Liver (tissue), 9 donors: ENCODE data around the gene PSMB2. TPM values are rescaled to one million over a fixed set of nuclear protein-coding genes. Genes with fewer than 3 reads are reported as not detected.
A peak's percentile ranks its signal among the peaks of the same experiment; 100 is the strongest.

Source experiments
- DNase-seq: peaks from one replicate; pipeline ENCODE4 v3.0.0-alpha.2; 2017; ENCODE audit warnings: low spot score
- H3K27ac ChIP-seq, 2 donors: one replicate each; pipeline ENCODE4 v1.7.0; 2013; ENCODE audit warnings: inconsistent platforms in 2 of 2, low read length in 2 of 2, control low read depth in 1 of 2, low read depth in 1 of 2, mild to moderate bottlenecking in 1 of 2
- H3K27me3 ChIP-seq, 4 donors: one replicate each; pipeline versions ENCODE4 v1.6.1 to v1.7.0; 2013; ENCODE audit warnings: low read length in 3 of 4, inconsistent platforms in 1 of 4, mild to moderate bottlenecking in 1 of 4, moderate library complexity in 1 of 4; ENCODE audit not compliant: control insufficient read depth in 4 of 4, insufficient read depth in 4 of 4
- H3K36me3 ChIP-seq, 4 donors: one replicate each; pipeline versions ENCODE4 v1.6.1 to v1.7.0; 2013; ENCODE audit warnings: low read length in 3 of 4, mild to moderate bottlenecking in 3 of 4, low read depth in 1 of 4, moderate library complexity in 1 of 4; ENCODE audit not compliant: control insufficient read depth in 4 of 4, insufficient read depth in 3 of 4
- H3K4me1 ChIP-seq, 4 donors: one replicate each; pipeline versions ENCODE4 v1.6.1 to v1.7.0; 2013; ENCODE audit warnings: low read length in 3 of 4, mild to moderate bottlenecking in 3 of 4, moderate library complexity in 1 of 4; ENCODE audit not compliant: control insufficient read depth in 4 of 4, insufficient read depth in 4 of 4
- H3K4me3 ChIP-seq, 3 donors: one replicate each; pipeline versions ENCODE4 v1.6.1 to v1.7.0; 2013; ENCODE audit warnings: low read length in 3 of 3, control low read depth in 1 of 3, low read depth in 1 of 3, mild to moderate bottlenecking in 1 of 3
- H3K9ac ChIP-seq, 2 donors: one replicate each; pipeline ENCODE4 v1.7.0; 2013; ENCODE audit warnings: low read length in 2 of 2, mild to moderate bottlenecking in 2 of 2, moderate library complexity in 2 of 2, control low read depth in 1 of 2, low read depth in 1 of 2
- H3K9me3 ChIP-seq, 4 donors: one replicate each; pipeline versions ENCODE4 v1.6.1 to v1.7.0; 2013; ENCODE audit warnings: low read length in 3 of 4; ENCODE audit not compliant: control insufficient read depth in 4 of 4
- CTCF ChIP-seq: fragments of 150-350 bp; IDR thresholded peaks from 2 replicates; pipeline ENCODE4 v1.5.1; 2017; ENCODE audit warnings: improper control_type of control experiment, low read depth, low read length; ENCODE audit not compliant: missing input control
- EGR1 ChIP-seq, 2 donors: IDR thresholded peaks; 2 replicates each; pipeline ENCODE4 v1.6.1; 2016 to 2018; ENCODE audit warnings: antibody characterized with exemption in 2 of 2, low read depth in 2 of 2
- FOXA1 ChIP-seq: IDR thresholded peaks from 2 replicates; pipeline ENCODE4 v1.6.1; 2016; ENCODE audit warnings: antibody characterized with exemption
- FOXA2 ChIP-seq: IDR thresholded peaks from 2 replicates; pipeline ENCODE4 v1.6.1; 2016; ENCODE audit warnings: antibody characterized with exemption
- NR2F2 ChIP-seq: IDR thresholded peaks from 2 replicates; pipeline ENCODE4 v1.6.1; 2016; ENCODE audit warnings: antibody characterized with exemption
- RAD21 ChIP-seq, 2 donors: IDR thresholded peaks; 2 replicates each; pipeline ENCODE4 v1.6.1; 2016; ENCODE audit warnings: antibody characterized with exemption in 2 of 2, mild to moderate bottlenecking in 2 of 2
- REST ChIP-seq: IDR thresholded peaks from 2 replicates; pipeline ENCODE4 v1.6.1; 2016; ENCODE audit warnings: antibody characterized with exemption, mild to moderate bottlenecking
- RXRA ChIP-seq, 2 donors: IDR thresholded peaks; 2 replicates each; pipeline ENCODE4 v1.6.1; 2017 to 2018; ENCODE audit warnings: antibody characterized with exemption in 2 of 2, mild to moderate bottlenecking in 1 of 2
- SP1 ChIP-seq: IDR thresholded peaks from 2 replicates; pipeline ENCODE4 v1.6.1; 2018; ENCODE audit warnings: antibody characterized with exemption, mild to moderate bottlenecking
- TAF1 ChIP-seq: conservative IDR thresholded peaks from 2 replicates; pipeline ENCODE4 v1.6.1; 2016; ENCODE audit warnings: antibody characterized with exemption, mild to moderate bottlenecking
- YY1 ChIP-seq: IDR thresholded peaks from 2 replicates; pipeline ENCODE4 v1.6.1; 2016; ENCODE audit warnings: antibody characterized with exemption, mild to moderate bottlenecking
- ZBTB33 ChIP-seq: IDR thresholded peaks from 2 replicates; pipeline ENCODE4 v1.6.1; 2016; ENCODE audit warnings: antibody characterized with exemption
- WGBS: extraction: QIAGEN DNeasy Blood & Tissue Kit; methylation state at CpG from one replicate; pipeline ENCODE4 v1.1.7; 2013; 5-methylcytosine and 5-hydroxymethylcytosine counted together
- polyA plus RNA-seq, 2 donors: library from polyadenylated mRNA; stranded (reverse) in 1 of 2; unstranded in 1 of 2; fragments of 200-250 nt in 1 of 2; fragments of >200 nt in 1 of 2; fragmentation: Nextera tagmentation in 1 of 2; extraction: Ambion mirVana in 1 of 2; gene quantifications; one replicate each; pipeline versions ENCODE4 v1.2.1 to v1.2.3, GENCODE V29; 2013 to 2015
- total RNA-seq, 2 donors: library from RNA; depleted of rRNA; stranded (reverse); fragments of >200 nt; gene quantifications; one replicate each; pipeline ENCODE4 v1.2.3, GENCODE V29; 2014
- TF ChIP-seq, protein P1 (sequence below): IDR thresholded peaks from 2 replicates; pipeline ENCODE4 v1.6.1; 2016; ENCODE audit warnings: antibody characterized with exemption
- donor health status: healthy.
- donor health status: healthy.
- donor health status: healthy.
- donor health status: healthy.
- donor health status: healthy.

Gene PSMB2
- total and polyA plus RNA-seq, 4 donors: 19.1 to 76.6 (median 40.8) TPM

GRCh38 chr1:35557118-35557610, 84.2 kb downstream of the PSMB2 start, which contains the start of gene KIAA0319L (continued):
- TF ChIP-seq ZBTB33 (no peak), CTCF (no peak), TAF1 (no peak), SP1 (no peak), FOXA2 (no peak), RXRA (IDR thresholded peaks at IDR 0.05) (peak in 1 of 2 donors; percentile 28)
- TF ChIP-seq, protein P1, sequence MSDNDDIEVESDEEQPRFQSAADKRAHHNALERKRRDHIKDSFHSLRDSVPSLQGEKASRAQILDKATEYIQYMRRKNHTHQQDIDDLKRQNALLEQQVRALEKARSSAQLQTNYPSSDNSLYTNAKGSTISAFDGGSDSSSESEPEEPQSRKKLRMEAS: no peak

- Histone ChIP-seq H3K9me3 (no peaks in the 10 kb centered on the region), H3K9ac (peak overlapping the region; percentile 83 to 85), H3K36me3 (peaks cover 0 to 15% (median 11%) of the 10 kb centered on the region in 4 donors), H3K27me3 (no peaks in the 10 kb centered on the region), H3K27ac (peak overlapping the region; percentile 98 to 99), H3K4me3 (peak overlapping the region; percentile 88 to 96 (median 90)), H3K4me1 (peaks cover 2 to 63% (median 49%) of the 10 kb centered on the region in 4 donors)
- 1% methylated on average over 17 of the region's 17 CpGs for WGBS
- TF ChIP-seq NR2F2: no peak
- no peak for TF ChIP-seq EGR1 (IDR thresholded peaks at IDR 0.05; ENCODE audit: low read depth in 2 of 2)
- no peak for TF ChIP-seq YY1
- TF ChIP-seq, protein P1: no peak
- no peak for TF ChIP-seq RAD21 (IDR thresholded peaks at IDR 0.05)
- no peak for DNase-seq
Observed at GRCh38 chr1:35556484-35557117, 84.7 kb downstream of the PSMB2 start.

DNA sequence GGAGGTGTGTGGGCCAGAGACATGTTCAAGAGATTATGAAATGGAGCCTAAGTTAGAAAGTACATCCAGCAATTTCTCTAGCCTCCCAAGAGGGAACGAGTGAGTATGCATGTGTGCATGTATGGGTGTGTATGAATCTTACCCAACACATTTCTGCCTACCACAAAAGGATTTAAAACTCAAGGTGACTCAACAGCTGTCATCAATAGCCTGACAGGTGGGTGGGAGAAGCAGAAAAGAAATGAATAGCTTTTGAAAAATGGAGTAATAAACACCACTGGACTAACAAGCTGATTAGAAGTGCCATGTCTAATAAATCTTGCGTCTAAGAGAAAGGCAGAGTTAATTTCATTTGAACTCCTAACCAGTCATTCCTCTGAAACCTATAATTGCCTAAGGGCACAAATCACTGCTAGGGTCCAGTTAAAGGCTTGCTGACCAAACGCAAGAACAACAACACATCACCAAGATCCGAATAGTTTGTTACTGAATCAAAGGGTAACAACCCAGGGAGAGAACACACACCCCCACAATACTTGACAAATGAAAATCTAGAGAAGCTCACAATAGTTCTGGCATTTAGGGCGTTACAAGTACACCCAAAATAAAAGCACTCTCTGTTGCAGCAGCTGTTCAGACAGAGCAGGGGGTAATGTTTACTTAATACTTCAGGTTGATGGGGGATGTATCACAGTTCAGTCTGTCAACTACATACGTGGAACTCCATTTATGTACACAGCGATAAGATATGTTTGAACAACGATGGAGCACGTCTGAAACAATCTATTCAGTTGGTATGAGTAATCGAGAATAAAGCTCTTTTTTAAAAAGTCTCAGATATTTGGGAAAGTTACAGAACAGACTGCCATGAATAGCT, 85.5 kb downstream of the PSMB2 start:
- Histone ChIP-seq H3K27ac (peak overlapping the region; percentile 98 to 99), H3K36me3 (peaks cover 0 to 18% (median 13%) of the 10 kb centered on the region in 4 donors), H3K4me1 (peaks cover 2 to 57% (median 45%) of the 10 kb centered on the region in 4 donors), H3K9ac (peak overlapping the region in 1 of 2 donors; percentile 85), H3K27me3 (no peaks in the 10 kb centered on the region), H3K9me3 (no peaks in the 10 kb centered on the region), H3K4me3 (peak overlapping the region in 2 of 3 donors; percentile 88 to 96)
- DNase-seq: no peak
- 27% methylated on average over 10 of the region's 10 CpGs for WGBS
- TF ChIP-seq REST (peak; percentile 11), ZBTB33 (no peak), FOXA2 (peak; percentile 86), EGR1 (IDR thresholded peaks at IDR 0.05; ENCODE audit: low read depth in 2 of 2) (no peak), CTCF (no peak), TAF1 (no peak), FOXA1 (peak; percentile 90), RXRA (IDR thresholded peaks at IDR 0.05) (peak; percentile 8 to 53)
